ENCODE measurements around the gene PIEZO1. TPM values are rescaled to one million over a fixed set of nuclear protein-coding genes. Genes with fewer than 3 reads are reported as not detected.

PIEZO1 gene
- total and polyA plus RNA-seq, 9 of the 15 experiments (the other 6 are each of a cell fraction or from before 2014, with no cell fraction given): 3.6 to 432 (median 131) TPM

DNA sequence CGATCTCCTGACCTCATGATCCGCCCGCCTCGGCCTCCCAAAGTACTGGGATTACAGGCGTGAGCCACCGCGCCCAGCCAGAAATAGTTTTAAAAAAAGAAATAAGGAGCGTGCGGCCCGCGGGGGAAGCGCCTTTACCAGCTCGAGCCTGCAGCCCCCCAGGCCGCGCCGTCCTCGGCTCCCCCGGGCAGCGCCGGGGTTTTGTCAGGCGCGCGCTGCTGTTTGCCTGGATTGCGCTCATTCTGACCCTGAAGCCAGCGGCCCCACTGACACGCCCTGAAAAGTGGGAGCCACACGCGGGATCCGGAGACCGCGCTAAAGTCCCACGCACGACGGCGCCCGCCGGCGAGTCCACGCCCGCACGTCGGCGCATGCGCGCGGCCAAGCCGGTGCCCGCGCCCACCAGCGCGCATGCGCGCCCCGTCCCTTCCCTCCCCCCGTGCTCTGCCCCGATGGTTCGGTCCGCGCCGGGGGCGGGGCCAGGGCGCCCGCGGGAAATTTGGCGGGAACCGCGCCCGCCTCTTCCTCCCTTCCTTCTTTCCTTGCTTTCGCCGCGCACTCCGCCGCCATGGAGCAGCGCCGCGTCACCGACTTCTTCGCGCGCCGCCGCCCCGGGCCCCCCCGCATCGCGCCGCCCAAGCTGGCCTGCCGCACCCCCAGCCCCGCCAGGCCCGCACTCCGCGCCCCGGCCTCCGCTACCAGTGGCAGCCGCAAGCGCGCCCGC lies 18.4 kb upstream of the PIEZO1 start, which contains the start of gene CDT1 (continued):
- TF ChIP-seq FIP1L1 (IDR thresholded peaks at IDR 0.05; ENCODE audit: low read depth, low read length, poor library complexity, severe bottlenecking): peak; percentile 68
- no peak for TF ChIP-seq PHF21A (IDR thresholded peaks at IDR 0.05; ENCODE audit: borderline replicate concordance, low read depth)
- no peak for TF ChIP-seq PHB (CRISPR knock-in tag; IDR thresholded peaks at IDR 0.05)
- TF ChIP-seq ZKSCAN3 (CRISPR knock-in tag; IDR thresholded peaks at IDR 0.05): no peak
- TF ChIP-seq ZNF24 (IDR thresholded peaks at IDR 0.05): peak; percentile 46; the same call in 1 of the 2 replicates
- no peak for TF ChIP-seq LCOR (CRISPR knock-in tag; IDR thresholded peaks at IDR 0.05)
- TF ChIP-seq HDAC6 (IDR thresholded peaks at IDR 0.05; ENCODE audit: low read depth, low read length): no peak
- no peak for TF ChIP-seq DNMT1 (IDR thresholded peaks at IDR 0.05)
- TF ChIP-seq, protein P1, sequence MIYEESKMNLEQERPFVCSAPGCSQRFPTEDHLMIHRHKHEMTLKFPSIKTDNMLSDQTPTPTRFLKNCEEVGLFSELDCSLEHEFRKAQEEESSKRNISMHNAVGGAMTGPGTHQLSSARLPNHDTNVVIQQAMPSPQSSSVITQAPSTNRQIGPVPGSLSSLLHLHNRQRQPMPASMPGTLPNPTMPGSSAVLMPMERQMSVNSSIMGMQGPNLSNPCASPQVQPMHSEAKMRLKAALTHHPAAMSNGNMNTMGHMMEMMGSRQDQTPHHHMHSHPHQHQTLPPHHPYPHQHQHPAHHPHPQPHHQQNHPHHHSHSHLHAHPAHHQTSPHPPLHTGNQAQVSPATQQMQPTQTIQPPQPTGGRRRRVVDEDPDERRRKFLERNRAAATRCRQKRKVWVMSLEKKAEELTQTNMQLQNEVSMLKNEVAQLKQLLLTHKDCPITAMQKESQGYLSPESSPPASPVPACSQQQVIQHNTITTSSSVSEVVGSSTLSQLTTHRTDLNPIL (CRISPR knock-in tag; IDR thresholded peaks at IDR 0.05): no peak
- peak; percentile 14 for TF ChIP-seq HNRNPK (IDR thresholded peaks at IDR 0.05; ENCODE audit: low read depth, low read length, poor library complexity, severe bottlenecking)
- TF ChIP-seq, protein P2, sequence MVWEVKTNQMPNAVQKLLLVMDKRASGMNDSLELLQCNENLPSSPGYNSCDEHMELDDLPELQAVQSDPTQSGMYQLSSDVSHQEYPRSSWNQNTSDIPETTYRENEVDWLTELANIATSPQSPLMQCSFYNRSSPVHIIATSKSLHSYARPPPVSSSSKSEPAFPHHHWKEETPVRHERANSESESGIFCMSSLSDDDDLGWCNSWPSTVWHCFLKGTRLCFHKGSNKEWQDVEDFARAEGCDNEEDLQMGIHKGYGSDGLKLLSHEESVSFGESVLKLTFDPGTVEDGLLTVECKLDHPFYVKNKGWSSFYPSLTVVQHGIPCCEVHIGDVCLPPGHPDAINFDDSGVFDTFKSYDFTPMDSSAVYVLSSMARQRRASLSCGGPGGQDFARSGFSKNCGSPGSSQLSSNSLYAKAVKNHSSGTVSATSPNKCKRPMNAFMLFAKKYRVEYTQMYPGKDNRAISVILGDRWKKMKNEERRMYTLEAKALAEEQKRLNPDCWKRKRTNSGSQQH (CRISPR knock-in tag; IDR thresholded peaks at IDR 0.05): no peak
- peak; percentile 100 for TF ChIP-seq E2F3 (CRISPR knock-in tag; IDR thresholded peaks at IDR 0.05)
- no peak for TF ChIP-seq THRAP3 (IDR thresholded peaks at IDR 0.05; ENCODE audit: borderline replicate concordance)
- TF ChIP-seq, protein P3, sequence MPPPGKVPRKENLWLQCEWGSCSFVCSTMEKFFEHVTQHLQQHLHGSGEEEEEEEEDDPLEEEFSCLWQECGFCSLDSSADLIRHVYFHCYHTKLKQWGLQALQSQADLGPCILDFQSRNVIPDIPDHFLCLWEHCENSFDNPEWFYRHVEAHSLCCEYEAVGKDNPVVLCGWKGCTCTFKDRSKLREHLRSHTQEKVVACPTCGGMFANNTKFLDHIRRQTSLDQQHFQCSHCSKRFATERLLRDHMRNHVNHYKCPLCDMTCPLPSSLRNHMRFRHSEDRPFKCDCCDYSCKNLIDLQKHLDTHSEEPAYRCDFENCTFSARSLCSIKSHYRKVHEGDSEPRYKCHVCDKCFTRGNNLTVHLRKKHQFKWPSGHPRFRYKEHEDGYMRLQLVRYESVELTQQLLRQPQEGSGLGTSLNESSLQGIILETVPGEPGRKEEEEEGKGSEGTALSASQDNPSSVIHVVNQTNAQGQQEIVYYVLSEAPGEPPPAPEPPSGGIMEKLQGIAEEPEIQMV (tag; conservative IDR thresholded peaks at IDR 0.05; ENCODE audit: low read depth): no peak
- no peak for TF ChIP-seq HMG20A (CRISPR knock-in tag; conservative IDR thresholded peaks at IDR 0.05)
- TF ChIP-seq ZNF124 (CRISPR knock-in tag; IDR thresholded peaks at IDR 0.05): no peak
- TF ChIP-seq FOSL1 (tag; conservative IDR thresholded peaks at IDR 0.05): no peak
- TF ChIP-seq, protein P4, sequence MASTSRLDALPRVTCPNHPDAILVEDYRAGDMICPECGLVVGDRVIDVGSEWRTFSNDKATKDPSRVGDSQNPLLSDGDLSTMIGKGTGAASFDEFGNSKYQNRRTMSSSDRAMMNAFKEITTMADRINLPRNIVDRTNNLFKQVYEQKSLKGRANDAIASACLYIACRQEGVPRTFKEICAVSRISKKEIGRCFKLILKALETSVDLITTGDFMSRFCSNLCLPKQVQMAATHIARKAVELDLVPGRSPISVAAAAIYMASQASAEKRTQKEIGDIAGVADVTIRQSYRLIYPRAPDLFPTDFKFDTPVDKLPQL (IDR thresholded peaks at IDR 0.05; ENCODE audit: extremely low read depth, insufficient read length): no peak
- no peak for TF ChIP-seq CBFA2T2 (conservative IDR thresholded peaks at IDR 0.05)
- no peak for TF ChIP-seq MAFF (IDR thresholded peaks at IDR 0.05; ENCODE audit: low read length)
- TF ChIP-seq MEF2A (IDR thresholded peaks at IDR 0.05; ENCODE audit: control insufficient read depth, low read depth, low read length): no peak
- peak; percentile 99 for TF ChIP-seq GATAD2B (IDR thresholded peaks at IDR 0.05; ENCODE audit: borderline replicate concordance)
- no peak for TF ChIP-seq TSC22D4 (tag; IDR thresholded peaks at IDR 0.05)
- TF ChIP-seq NCOA6 (IDR thresholded peaks at IDR 0.05): no peak
- no peak for TF ChIP-seq KHSRP (IDR thresholded peaks at IDR 0.05)
